H9 (cell line): ENCODE measurements around the gene TEKT4. TPM values are rescaled to one million over a fixed set of nuclear protein-coding genes. Genes with fewer than 3 reads are reported as not detected.

Experiments used
- DNase-seq: peaks from one replicate; pipeline ENCODE4 v3.0.0-alpha.2; 2017
- H2AFZ ChIP-seq: one replicate; pipeline ENCODE4 v1.6.1; 2013; ENCODE audit warnings: mild to moderate bottlenecking, low read length, control low read depth, moderate library complexity
- H2AK5ac ChIP-seq: 2 replicates; pipeline ENCODE4 v1.6.1; 2013; ENCODE audit warnings: low read length, control low read depth, mixed read lengths; ENCODE audit not compliant: insufficient read length
- H2BK120ac ChIP-seq: one replicate; pipeline ENCODE4 v1.6.1; 2013; ENCODE audit warnings: low read depth, mild to moderate bottlenecking, low read length, control low read depth, inconsistent platforms; ENCODE audit not compliant: poor library complexity, severe bottlenecking
- H2BK12ac ChIP-seq: 2 replicates; pipeline ENCODE4 v1.6.1; 2013; ENCODE audit warnings: low read length, control low read depth, mixed read lengths, low read depth; ENCODE audit not compliant: insufficient read length
- H2BK15ac ChIP-seq: 2 replicates; pipeline ENCODE4 v1.6.1; 2013; ENCODE audit warnings: low read depth, low read length, control low read depth
- H2BK20ac ChIP-seq: one replicate; pipeline ENCODE4 v1.6.1; 2013; ENCODE audit warnings: low read depth, mild to moderate bottlenecking, low read length, control low read depth, inconsistent platforms; ENCODE audit not compliant: poor library complexity, severe bottlenecking
- H2BK5ac ChIP-seq: 2 replicates; pipeline ENCODE4 v1.6.1; 2013; ENCODE audit warnings: low read length, control low read depth, mixed read lengths; ENCODE audit not compliant: insufficient read length
- H3K14ac ChIP-seq: 2 replicates; pipeline ENCODE4 v1.6.1; 2013; ENCODE audit warnings: low read length, control low read depth; ENCODE audit not compliant: insufficient read depth
- H3K18ac ChIP-seq: 2 replicates; pipeline ENCODE4 v1.6.1; 2013; ENCODE audit warnings: low read depth, mild to moderate bottlenecking, mixed read lengths, low read length, control low read depth; ENCODE audit not compliant: insufficient read length
- H3K23ac ChIP-seq: 2 replicates; pipeline ENCODE4 v1.6.1; 2013; ENCODE audit warnings: low read length, control low read depth, mixed read lengths, low read depth; ENCODE audit not compliant: insufficient read length
- H3K23me2 ChIP-seq: 2 replicates; pipeline ENCODE4 v1.6.1; 2013; ENCODE audit warnings: low read depth, mild to moderate bottlenecking, mixed read lengths, low read length, control low read depth; ENCODE audit not compliant: insufficient read length, poor library complexity, severe bottlenecking
- H3K27ac ChIP-seq: 2 replicates; pipeline ENCODE4 v1.5.1; 2013; ENCODE audit warnings: low read length, control low read depth, mixed read lengths, low read depth; ENCODE audit not compliant: insufficient read length
- H3K27me3 ChIP-seq: 2 replicates; pipeline ENCODE4 v1.6.1; 2013; ENCODE audit warnings: low read length, control low read depth, inconsistent platforms; ENCODE audit not compliant: insufficient read depth
- H3K4ac ChIP-seq: 2 replicates; pipeline ENCODE4 v1.6.1; 2013; ENCODE audit warnings: low read depth, mild to moderate bottlenecking, control low read depth, inconsistent platforms, low read length, moderate library complexity
- H3K4me1 ChIP-seq: 2 replicates; pipeline ENCODE4 v1.6.1; 2013; ENCODE audit warnings: low read length, control low read depth, inconsistent platforms; ENCODE audit not compliant: insufficient read depth
- H3K4me2 ChIP-seq: 2 replicates; pipeline ENCODE4 v1.6.1; 2013; ENCODE audit warnings: low read length, control low read depth, mixed read lengths; ENCODE audit not compliant: insufficient read length, insufficient read depth
- H3K56ac ChIP-seq: 2 replicates; pipeline ENCODE4 v1.6.1; 2013; ENCODE audit warnings: low read depth, mild to moderate bottlenecking, mixed read lengths, low read length, control low read depth; ENCODE audit not compliant: insufficient read length
- H3K79me1 ChIP-seq: 2 replicates; pipeline ENCODE4 v1.6.1; 2013; ENCODE audit warnings: low read depth, mild to moderate bottlenecking, moderate library complexity, low read length, control low read depth, inconsistent platforms; ENCODE audit not compliant: insufficient read depth, poor library complexity, severe bottlenecking
- H3K79me2 ChIP-seq: 2 replicates; pipeline ENCODE4 v1.6.1; 2013; ENCODE audit warnings: low read length, control low read depth, inconsistent platforms; ENCODE audit not compliant: insufficient read depth
- H3K9ac ChIP-seq: 2 replicates; pipeline ENCODE4 v1.6.1; 2013; ENCODE audit warnings: low read length, control low read depth, mixed read lengths; ENCODE audit not compliant: insufficient read length; ENCODE audit errors: extremely low read depth
- H3K9me3 ChIP-seq: one replicate; pipeline ENCODE4 v1.6.1; 2013; ENCODE audit warnings: low read depth, low read length, inconsistent platforms; ENCODE audit not compliant: control insufficient read depth
- H3T11ph ChIP-seq: one replicate; pipeline ENCODE4 v1.6.1; 2013; ENCODE audit warnings: mild to moderate bottlenecking, low read length, control low read depth, inconsistent platforms
- H4K20me1 ChIP-seq: one replicate; pipeline ENCODE4 v1.6.1; 2013; ENCODE audit not compliant: control insufficient read depth, insufficient read length, insufficient read depth
- H4K5ac ChIP-seq: 2 replicates; pipeline ENCODE4 v1.6.1; 2013; ENCODE audit warnings: low read depth, mild to moderate bottlenecking, mixed read lengths, low read length, control low read depth; ENCODE audit not compliant: insufficient read length
- H4K8ac ChIP-seq: replicated peaks from 2 replicates; pipeline ENCODE4 v1.6.1; 2013; ENCODE audit warnings: low read length, control low read depth, mixed read lengths, low read depth; ENCODE audit not compliant: insufficient read length
- H4K91ac ChIP-seq: 2 replicates; pipeline ENCODE4 v1.6.1; 2013; ENCODE audit warnings: low read depth, mild to moderate bottlenecking, moderate library complexity, mixed read lengths, low read length, control low read depth; ENCODE audit not compliant: insufficient read length
- H3K27ac Mint-ChIP-seq, 3 experiments: 2 replicates in 2 of 3; 3 replicates in 1 of 3; pipeline ENCODE4 v1.8.0; 2020 to 2021; ENCODE audit warnings: mixed read lengths in 3 of 3, mild to moderate bottlenecking in 1 of 3, moderate library complexity in 1 of 3
- H3K27me3 Mint-ChIP-seq: 2 replicates; pipeline ENCODE4 v1.8.0; 2021; ENCODE audit warnings: low read depth, mild to moderate bottlenecking, moderate library complexity, mixed read lengths
- H3K36me3 Mint-ChIP-seq, 3 experiments: 2 replicates in 2 of 3; 3 replicates in 1 of 3; pipeline ENCODE4 v1.8.0; 2020 to 2021; ENCODE audit warnings: low read depth in 3 of 3, mixed read lengths in 3 of 3; ENCODE audit not compliant: insufficient read depth in 1 of 3
- H3K4me1 Mint-ChIP-seq, 2 experiments: 2 replicates each; pipeline ENCODE4 v1.8.0; 2020; ENCODE audit warnings: mixed read lengths in 2 of 2
- H3K4me3 Mint-ChIP-seq, 2 experiments: 2 replicates in 1 of 2; 3 replicates in 1 of 2; pipeline ENCODE4 v1.8.0; 2020 to 2021; ENCODE audit warnings: mild to moderate bottlenecking in 2 of 2, mixed read lengths in 2 of 2, moderate library complexity in 1 of 2
- H3K9me3 Mint-ChIP-seq, 2 experiments: 2 replicates in 1 of 2; 3 replicates in 1 of 2; pipeline ENCODE4 v1.8.0; 2020; ENCODE audit warnings: mild to moderate bottlenecking in 2 of 2, mixed read lengths in 2 of 2, moderate library complexity in 1 of 2
- WGBS: extraction: QIAGEN DNeasy Blood & Tissue Kit; methylation state at CpG from one replicate; pipeline ENCODE4 v1.1.7; 2013; ENCODE audit warnings: missing lambda C conversion rate, low lambda C conversion rate, mixed read lengths; ENCODE audit not compliant: insufficient read length; ENCODE audit errors: extremely low coverage; 5-methylcytosine and 5-hydroxymethylcytosine counted together
- total RNA-seq: library from RNA; stranded (reverse); gene quantifications from 2 replicates; pipeline ENCODE4 v1.2.1, GENCODE V29; 2021
- TF ChIP-seq, protein P1 (sequence below): fragments of 200-600 bp; sonication (generic); conservative IDR thresholded peaks from 3 replicates; pipeline ENCODE4 v1.8.0; 2021; ENCODE audit warnings: antibody characterized with exemption, mild to moderate bottlenecking

The TEKT4 gene
- total RNA-seq, 1 experiment from 2014 or later, result not detected

DNA sequence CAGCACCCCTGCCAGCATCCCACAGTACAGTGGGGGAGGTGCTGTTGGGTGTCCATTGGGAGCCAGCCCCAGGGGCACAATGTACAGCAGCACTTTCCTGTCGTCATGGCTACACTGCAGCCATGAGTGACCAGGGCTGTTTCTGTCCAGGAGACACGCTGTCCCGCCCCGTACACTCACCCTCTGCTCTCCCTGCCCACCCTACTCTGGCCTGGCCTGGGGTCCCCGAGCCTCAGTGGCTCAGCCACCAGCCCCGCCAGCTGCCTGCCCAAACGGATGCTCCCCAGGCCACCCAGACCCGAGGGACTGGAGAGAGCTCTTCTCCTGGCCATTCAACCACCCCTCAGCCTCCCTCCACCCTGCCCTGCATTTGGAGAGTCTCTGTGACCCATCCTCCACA lies 9.3 kb downstream of the TEKT4 start:
- H2BK5ac ChIP-seq, result no peak overlapping the region
- WGBS, result no CpG with 5 or more reads among the region's 8 CpGs
- Mint-ChIP-seq H3K27ac (no peak overlapping the region), H3K27me3 (peaks cover 51% of the 10 kb centered on the region), H3K9me3 (peaks cover 2 to 4% of the 10 kb centered on the region in 2 experiments; a peak in 2 of 5 replicates), H3K36me3 (no peaks in the 10 kb centered on the region), H3K4me1 (0 out of 4 replicates have a peak, but pooled peaks cover 0 to 2% of the 10 kb centered on the region in 2 experiments), H3K4me3 (no peak overlapping the region; a peak in 1 of 5 replicates)
- H2AK5ac ChIP-seq, result no peak overlapping the region
- H4K20me1 ChIP-seq, result no peaks in the 10 kb centered on the region
- DNase-seq, result no peak
- H3K23ac ChIP-seq, result no peak overlapping the region
- no peak overlapping the region for H3K4ac ChIP-seq
- H3K56ac ChIP-seq, result no peak overlapping the region
- H4K5ac ChIP-seq, result no peak overlapping the region
- no peak overlapping the region for H3T11ph ChIP-seq
- H3K79me2 ChIP-seq, result no peaks in the 10 kb centered on the region
- no peak overlapping the region for H3K9ac ChIP-seq
- H3K18ac ChIP-seq, result no peak overlapping the region
- no peak overlapping the region for H2BK20ac ChIP-seq
- H3K23me2 ChIP-seq, result no peaks in the 10 kb centered on the region
- no peaks in the 10 kb centered on the region for H3K79me1 ChIP-seq
- TF ChIP-seq, protein P1, sequence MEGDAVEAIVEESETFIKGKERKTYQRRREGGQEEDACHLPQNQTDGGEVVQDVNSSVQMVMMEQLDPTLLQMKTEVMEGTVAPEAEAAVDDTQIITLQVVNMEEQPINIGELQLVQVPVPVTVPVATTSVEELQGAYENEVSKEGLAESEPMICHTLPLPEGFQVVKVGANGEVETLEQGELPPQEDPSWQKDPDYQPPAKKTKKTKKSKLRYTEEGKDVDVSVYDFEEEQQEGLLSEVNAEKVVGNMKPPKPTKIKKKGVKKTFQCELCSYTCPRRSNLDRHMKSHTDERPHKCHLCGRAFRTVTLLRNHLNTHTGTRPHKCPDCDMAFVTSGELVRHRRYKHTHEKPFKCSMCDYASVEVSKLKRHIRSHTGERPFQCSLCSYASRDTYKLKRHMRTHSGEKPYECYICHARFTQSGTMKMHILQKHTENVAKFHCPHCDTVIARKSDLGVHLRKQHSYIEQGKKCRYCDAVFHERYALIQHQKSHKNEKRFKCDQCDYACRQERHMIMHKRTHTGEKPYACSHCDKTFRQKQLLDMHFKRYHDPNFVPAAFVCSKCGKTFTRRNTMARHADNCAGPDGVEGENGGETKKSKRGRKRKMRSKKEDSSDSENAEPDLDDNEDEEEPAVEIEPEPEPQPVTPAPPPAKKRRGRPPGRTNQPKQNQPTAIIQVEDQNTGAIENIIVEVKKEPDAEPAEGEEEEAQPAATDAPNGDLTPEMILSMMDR, result no peak
- H3K9me3 ChIP-seq, result no peaks in the 10 kb centered on the region
- H2AFZ ChIP-seq, result no peak overlapping the region
- H3K4me2 ChIP-seq, result no peak overlapping the region
- H3K14ac ChIP-seq, result no peak overlapping the region
- H3K4me1 ChIP-seq, result no peaks in the 10 kb centered on the region
- H3K27ac ChIP-seq, result no peak overlapping the region
- no peaks in the 10 kb centered on the region for H3K27me3 ChIP-seq
- no peak overlapping the region for H2BK120ac ChIP-seq
- H4K91ac ChIP-seq, result no peak overlapping the region
- peak overlapping the region; percentile 35 for H2BK12ac ChIP-seq
- no peak overlapping the region for H4K8ac ChIP-seq
- H2BK15ac ChIP-seq, result no peak overlapping the region
